Measurements from ENCODE around the gene LRP4.
"Not testable (repeated sequence)": the region's sequence is repeated elsewhere in the genome, so short reads cannot be mapped to it uniquely, and the experiment has no call there.

The LRP4 gene

GRCh38 chr11:46918083-46918787, at the start of gene LRP4:
LRP4 (minus strand) TSS chr11:46918550; CDS start chr11:46918379, 171 bp downstream.
- Mint-ChIP-seq H3K27me3 (peaks cover 68% of the 10 kb centered on the region), H3K4me1 (peaks cover 38% of the 10 kb centered on the region), H3K27ac (peak within 1 kb of the TSS in 1 of 2 donors; percentile 25), H3K9me3 (no peaks in the 10 kb centered on the region), H3K4me3 (peak within 1 kb of the TSS; percentile 87 to 89)
- peak; percentile 31 to 43 for DNase-seq
- ATAC-seq: peak; percentile 78

- DNase-seq (no peak), ATAC-seq (no peak)
- H3K4me1 Mint-ChIP-seq: peaks cover 3% of the 10 kb centered on the region
- H3K27ac Mint-ChIP-seq: no peak overlapping the region
- H3K27me3 Mint-ChIP-seq: no peaks in the 10 kb centered on the region
- H3K4me3 Mint-ChIP-seq: no peak overlapping the region
- H3K9me3 Mint-ChIP-seq: no peaks in the 10 kb centered on the region
These were observed 49.6 kb upstream of the LRP4 start for GRCh38 chr11:46967962-46968361.

- H3K4me1 Mint-ChIP-seq: peaks cover 6% of the 10 kb centered on the region
- no peak overlapping the region for H3K27ac Mint-ChIP-seq
- H3K27me3 Mint-ChIP-seq: no peaks in the 10 kb centered on the region
- no peak for DNase-seq
- no peak overlapping the region for H3K4me3 Mint-ChIP-seq
- peaks cover 0 to under 1% of the 10 kb centered on the region in 2 donors for H3K9me3 Mint-ChIP-seq
- no peak for ATAC-seq
These were observed 48.4 kb upstream of the LRP4 start for GRCh38 chr11:46966773-46967172.

- peaks cover 6% of the 10 kb centered on the region for H3K4me1 Mint-ChIP-seq
- H3K27me3 Mint-ChIP-seq: no peaks in the 10 kb centered on the region
- DNase-seq (no peak), ATAC-seq (no peak)
- no peak overlapping the region for H3K27ac Mint-ChIP-seq
- H3K4me3 Mint-ChIP-seq: no peak overlapping the region
- H3K9me3 Mint-ChIP-seq: peaks cover 0 to 8% of the 10 kb centered on the region in 2 donors
These were observed 45.5 kb upstream of the LRP4 start for GRCh38 chr11:46963844-46964243.

GRCh38 chr11:46961886-46962285, 43.5 kb upstream of the LRP4 start:
- H3K27me3 Mint-ChIP-seq, H3K4me1 Mint-ChIP-seq, H3K27ac Mint-ChIP-seq, DNase-seq, H3K9me3 Mint-ChIP-seq, H3K4me3 Mint-ChIP-seq, ATAC-seq: not testable (repeated sequence)

- Mint-ChIP-seq H3K4me3 (no peak overlapping the region), H3K27me3 (no peaks in the 10 kb centered on the region), H3K27ac (no peak overlapping the region), H3K4me1 (peaks cover 6% of the 10 kb centered on the region), H3K9me3 (peaks cover 0 to 8% of the 10 kb centered on the region in 2 donors)
- DNase-seq (no peak), ATAC-seq (no peak)
These were observed 42.7 kb upstream of the LRP4 start for GRCh38 chr11:46961041-46961440.

GRCh38 chr11:46958777-46959176, 40.4 kb upstream of the LRP4 start:
- peaks cover 6% of the 10 kb centered on the region for H3K4me1 Mint-ChIP-seq
- H3K27ac Mint-ChIP-seq: no peak overlapping the region
- H3K9me3 Mint-ChIP-seq: peaks cover 0 to 8% of the 10 kb centered on the region in 2 donors
- H3K4me3 Mint-ChIP-seq: no peak overlapping the region
- ATAC-seq: no peak
- DNase-seq: no peak
- H3K27me3 Mint-ChIP-seq: no peaks in the 10 kb centered on the region

GRCh38 chr11:46953093-46953492, 34.7 kb upstream of the LRP4 start:
- Mint-ChIP-seq H3K27ac (peak overlapping the region in 1 of 2 donors; percentile 13), H3K27me3 (no peaks in the 10 kb centered on the region), H3K9me3 (no peaks in the 10 kb centered on the region), H3K4me1 (peaks cover 14% of the 10 kb centered on the region), H3K4me3 (no peak overlapping the region)
- DNase-seq (no peak), ATAC-seq (no peak)

- peak overlapping the region; percentile 2 to 13 for H3K27ac Mint-ChIP-seq
- ATAC-seq: no peak
These were observed 34.2 kb upstream of the LRP4 start for GRCh38 chr11:46952553-46952952.

GRCh38 chr11:46951864-46952263, 33.5 kb upstream of the LRP4 start:
- Mint-ChIP-seq H3K4me1 (peaks cover 14% of the 10 kb centered on the region), H3K27ac (no peak overlapping the region)
- no peak for DNase-seq

More at GRCh38 chr11:46952553-46952952, 34.2 kb upstream of the LRP4 start:
- Mint-ChIP-seq H3K4me3 (no peak overlapping the region), H3K4me1 (peaks cover 14% of the 10 kb centered on the region), H3K27me3 (no peaks in the 10 kb centered on the region), H3K9me3 (no peaks in the 10 kb centered on the region)
- DNase-seq: no peak

GRCh38 chr11:46949297-46949696, 30.9 kb upstream of the LRP4 start:
- DNase-seq (no peak), ATAC-seq (no peak)
- no peak overlapping the region for H3K4me3 Mint-ChIP-seq
- H3K9me3 Mint-ChIP-seq: no peaks in the 10 kb centered on the region
- H3K4me1 Mint-ChIP-seq: peaks cover 14% of the 10 kb centered on the region
- H3K27ac Mint-ChIP-seq: no peak overlapping the region
- no peaks in the 10 kb centered on the region for H3K27me3 Mint-ChIP-seq

More at GRCh38 chr11:46951864-46952263, 33.5 kb upstream of the LRP4 start:
- no peak for ATAC-seq
- no peaks in the 10 kb centered on the region for H3K27me3 Mint-ChIP-seq
- no peaks in the 10 kb centered on the region for H3K9me3 Mint-ChIP-seq
- H3K4me3 Mint-ChIP-seq: no peak overlapping the region

GRCh38 chr11:46948378-46949131, 30.2 kb upstream of the LRP4 start:
- H3K9me3 Mint-ChIP-seq: no peaks in the 10 kb centered on the region
- no peak for DNase-seq

GRCh38 chr11:46947399-46948077, 29.2 kb upstream of the LRP4 start:
- no peaks in the 10 kb centered on the region for H3K27me3 Mint-ChIP-seq
- no peak for ATAC-seq

More at GRCh38 chr11:46948378-46949131, 30.2 kb upstream of the LRP4 start:
- ATAC-seq: no peak
- Mint-ChIP-seq H3K4me3 (no peak overlapping the region), H3K27ac (no peak overlapping the region), H3K27me3 (no peaks in the 10 kb centered on the region), H3K4me1 (peaks cover 14% of the 10 kb centered on the region)

GRCh38 chr11:46944356-46945075, 26.2 kb upstream of the LRP4 start:
- Mint-ChIP-seq H3K4me3 (no peak overlapping the region), H3K27ac (no peak overlapping the region), H3K4me1 (no peaks in the 10 kb centered on the region), H3K27me3 (no peaks in the 10 kb centered on the region), H3K9me3 (no peaks in the 10 kb centered on the region)
- no peak for DNase-seq
- no peak for ATAC-seq

More at GRCh38 chr11:46947399-46948077, 29.2 kb upstream of the LRP4 start:
- no peaks in the 10 kb centered on the region for H3K9me3 Mint-ChIP-seq
- H3K27ac Mint-ChIP-seq: no peak overlapping the region
- H3K4me1 Mint-ChIP-seq: peaks cover 9% of the 10 kb centered on the region
- DNase-seq: no peak
- no peak overlapping the region for H3K4me3 Mint-ChIP-seq

- Mint-ChIP-seq H3K27me3 (no peaks in the 10 kb centered on the region), H3K9me3 (no peaks in the 10 kb centered on the region), H3K4me1 (no peaks in the 10 kb centered on the region), H3K4me3 (no peak overlapping the region), H3K27ac (no peak overlapping the region)
- ATAC-seq (no peak), DNase-seq (no peak)
These were observed 23.8 kb upstream of the LRP4 start for GRCh38 chr11:46942172-46942571.

All from stimulated activated naive CD8-positive, alpha-beta T cell treated with anti-CD3 and anti-CD28 coated beads, Interleukin-15, amount 100 ng/mL, for 72 hours (primary cell).